HG02973 (cell line): Measurements from ENCODE around the gene PPFIBP2.
A peak's percentile ranks its signal among the peaks of the same experiment; 100 is the strongest.
"Not testable (repeated sequence)": the region's sequence is repeated elsewhere in the genome, so short reads cannot be mapped to it uniquely, and the experiment has no call there.

Source experiments
- ATAC-seq: cut with Tn5 transposase; IDR thresholded peaks from one replicate; pipeline ENCODE4 v1.9.1; 2021; ENCODE audit warnings: moderate library complexity; ENCODE audit not compliant: unreplicated experiment

PPFIBP2 gene

DNA sequence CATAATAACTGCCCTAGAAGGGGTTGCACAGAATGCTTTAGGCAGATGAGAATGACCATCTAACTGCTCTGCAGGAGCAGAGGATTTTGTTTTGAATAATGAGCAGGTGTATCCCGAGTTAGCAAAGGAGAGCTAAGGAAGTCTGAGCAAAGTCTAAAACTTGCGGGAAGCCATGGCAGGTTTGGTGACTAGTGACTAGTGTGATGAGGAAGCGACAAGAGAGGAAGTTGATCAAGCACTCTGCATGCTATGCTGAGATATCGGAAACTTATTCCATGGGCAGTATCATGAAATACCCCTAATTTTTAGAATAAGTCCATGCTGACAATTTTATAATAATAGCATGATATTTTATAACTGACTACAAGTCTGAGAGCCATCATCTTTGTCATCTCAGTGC is 15.6 kb upstream of the PPFIBP2 start:
- ATAC-seq = no peak

DNA sequence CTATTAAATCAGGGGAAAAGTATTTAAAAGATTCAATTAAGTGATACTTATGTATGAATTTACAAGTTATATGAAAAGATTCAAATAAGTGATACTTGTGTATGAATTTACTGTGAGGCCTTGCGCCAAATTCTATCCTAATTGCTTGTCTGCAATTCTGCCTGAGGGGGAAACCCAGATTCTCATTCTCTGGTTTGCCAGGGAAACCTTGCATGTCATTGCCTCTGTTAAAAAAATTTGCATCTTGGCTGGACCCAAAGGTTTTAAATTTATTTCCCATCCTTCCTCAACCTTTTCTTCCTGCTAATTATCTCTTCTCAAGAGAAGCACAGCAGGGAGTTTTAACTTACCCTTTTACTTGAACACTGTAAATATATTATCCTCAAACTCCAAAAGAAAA is 14.7 kb upstream of the PPFIBP2 start:
- no peak for ATAC-seq

DNA sequence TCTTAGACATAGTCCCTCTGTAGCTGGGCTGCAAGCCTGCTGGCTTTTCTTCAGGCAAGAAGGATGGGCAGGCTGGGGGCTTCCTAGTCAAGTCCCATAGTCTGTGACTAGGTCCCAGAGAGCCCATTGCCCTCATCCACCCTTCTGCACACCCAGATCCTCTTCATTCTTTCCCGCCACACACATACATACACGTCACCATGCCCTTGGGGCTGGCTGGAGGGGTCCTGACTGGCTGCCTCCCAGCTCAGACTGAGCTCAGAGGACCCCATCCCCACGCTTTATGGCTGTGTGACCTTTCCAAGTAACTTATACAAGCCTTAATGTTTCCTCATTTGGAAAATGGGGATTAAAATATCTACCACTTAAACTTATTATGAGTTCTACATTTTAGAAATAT is 13.5 kb upstream of the PPFIBP2 start:
- no peak for ATAC-seq

GRCh38 chr11:7501251-7501650 is 12.5 kb upstream of the PPFIBP2 start:
- no peak for ATAC-seq

DNA sequence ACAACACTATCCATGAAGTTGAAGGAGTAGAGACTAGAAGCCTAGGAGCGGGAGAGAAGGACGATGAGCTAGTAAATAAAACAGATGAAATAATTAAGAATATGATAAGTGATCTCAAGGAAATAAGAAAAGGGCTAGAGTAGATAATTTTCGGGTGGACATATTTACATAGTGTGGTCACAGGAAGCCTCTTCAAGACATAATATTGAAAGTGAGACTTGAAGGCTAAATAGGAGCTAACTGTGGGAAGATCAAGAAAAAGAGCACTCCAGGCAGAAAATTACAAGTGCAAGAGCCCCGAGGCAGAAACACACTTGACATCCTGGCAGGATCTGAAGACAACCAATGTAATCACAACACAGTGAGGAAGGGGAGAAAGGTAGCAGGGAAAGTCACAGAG is 11.9 kb upstream of the PPFIBP2 start:
- no peak for ATAC-seq

DNA sequence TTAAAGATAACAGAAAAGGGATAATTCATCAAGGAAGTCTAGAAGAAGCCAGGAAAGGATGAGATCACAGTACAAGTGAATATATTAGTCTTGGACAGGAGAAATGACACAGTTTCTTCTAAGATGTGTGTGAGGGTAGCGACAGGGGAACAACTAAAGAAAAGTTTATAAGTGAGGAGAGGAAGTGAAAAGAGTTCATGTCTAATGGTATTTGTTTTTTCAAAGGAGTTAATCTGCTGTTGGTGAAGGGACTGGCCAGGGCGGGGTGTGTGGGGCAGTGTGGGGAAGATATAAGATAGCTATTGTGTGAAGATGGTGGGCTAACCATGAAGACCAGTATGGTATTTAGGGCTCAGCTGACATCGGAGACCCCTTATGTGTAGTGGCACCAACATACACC is 7.6 kb upstream of the PPFIBP2 start:
- ATAC-seq = no peak

DNA sequence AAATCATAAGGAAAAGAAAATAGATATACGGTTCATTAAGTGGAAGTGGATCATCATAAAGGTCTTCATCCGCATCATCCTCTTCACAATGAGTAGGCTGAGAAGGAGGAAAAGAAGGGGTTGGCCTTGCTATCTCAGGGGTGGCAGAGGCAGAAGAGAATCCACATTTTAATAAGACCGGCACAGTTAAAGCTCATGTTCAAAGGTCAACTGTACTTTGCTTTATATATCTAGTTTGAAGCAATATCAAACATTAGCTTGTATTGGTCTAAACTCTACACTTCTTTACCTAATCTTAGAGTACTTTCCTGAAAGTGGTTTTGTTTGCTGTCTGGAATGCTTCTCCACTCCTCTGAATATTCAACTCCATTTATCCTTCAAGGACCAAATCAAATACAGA is 5.7 kb upstream of the PPFIBP2 start:
- no peak for ATAC-seq

- ATAC-seq = no peak
Observed at GRCh38 chr11:7509966-7510365, 3.8 kb upstream of the PPFIBP2 start.

DNA sequence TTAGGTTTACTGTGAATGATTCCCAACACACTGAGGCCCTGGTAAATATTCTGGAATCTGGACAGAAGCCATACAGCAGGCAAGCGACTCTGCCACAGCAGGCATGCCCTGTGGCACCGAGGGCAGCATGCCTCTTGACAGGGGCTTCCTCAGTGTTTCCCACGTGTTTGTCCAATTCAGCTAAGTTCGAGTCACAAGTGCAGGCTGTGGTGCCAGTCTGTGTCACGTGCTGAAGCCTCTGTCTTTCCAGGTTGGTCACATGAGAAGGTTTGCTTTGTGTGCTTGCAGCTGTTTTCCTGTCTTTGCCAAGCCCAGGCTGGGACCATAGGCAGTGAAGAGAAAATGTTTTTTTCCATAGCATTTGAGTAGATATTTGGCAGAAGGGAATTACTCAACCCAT is 2.4 kb upstream of the PPFIBP2 start:
- no peak for ATAC-seq

DNA sequence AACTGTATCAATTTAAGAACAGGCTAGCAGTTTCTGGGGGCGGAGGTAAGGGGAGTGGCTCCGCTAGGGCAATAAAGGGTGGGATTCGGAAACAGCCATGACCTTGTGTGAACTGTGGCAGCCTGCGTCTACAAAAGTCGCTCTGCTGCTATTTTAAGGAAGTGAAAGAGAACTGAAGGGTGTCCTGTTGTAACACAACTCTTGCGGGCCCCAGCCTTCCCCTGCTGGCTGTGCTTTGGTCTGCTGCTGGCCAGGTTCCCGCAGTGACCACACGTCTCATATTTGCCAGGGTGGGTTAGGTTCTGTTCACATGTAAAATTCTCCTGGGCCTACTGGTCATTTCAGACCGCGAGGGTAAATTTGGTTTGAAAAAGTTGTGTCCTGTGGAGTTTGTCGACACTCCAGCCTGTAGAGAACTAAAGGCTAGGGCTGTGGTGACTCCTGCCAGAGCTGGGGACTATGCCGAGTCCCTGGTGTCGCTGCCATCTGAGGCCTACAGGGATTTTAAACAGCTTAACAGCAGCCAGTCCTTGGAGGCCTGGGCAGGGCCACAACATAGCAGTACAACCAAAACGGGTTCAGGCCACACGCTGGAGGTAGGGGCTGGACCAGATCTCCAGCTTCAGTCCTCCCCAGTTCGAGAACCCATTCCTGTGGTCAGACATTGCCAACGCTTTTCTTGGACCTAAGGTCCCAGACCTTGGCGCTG is 1.1 kb upstream of the PPFIBP2 start:
- ATAC-seq = peak; percentile 63

DNA sequence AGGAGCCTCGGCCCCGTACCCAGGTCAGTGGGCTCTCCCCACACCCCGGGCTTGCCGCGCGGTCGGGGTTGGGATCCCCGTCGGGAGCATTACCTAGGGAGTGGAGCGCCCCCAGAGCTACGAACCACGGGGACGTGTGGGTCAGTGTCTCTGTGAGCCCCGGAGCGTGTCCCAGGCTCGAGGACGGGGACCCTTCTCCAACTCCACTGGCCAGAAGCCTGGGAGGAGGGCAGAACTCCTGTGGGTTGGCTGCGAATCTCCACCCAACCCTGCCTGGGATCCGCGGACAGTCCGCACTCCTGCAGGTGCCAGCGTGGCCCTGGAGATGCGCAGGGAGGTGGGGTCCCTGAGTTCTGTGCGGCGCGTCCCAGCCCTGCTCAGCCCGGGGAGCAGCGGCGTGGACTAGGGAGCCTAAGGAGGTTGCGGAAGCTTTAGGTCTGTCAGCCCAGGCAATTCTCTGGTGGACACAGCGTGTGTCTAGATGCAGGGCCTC is 346 bp downstream of the PPFIBP2 start:
- ATAC-seq = peak; percentile 7

DNA sequence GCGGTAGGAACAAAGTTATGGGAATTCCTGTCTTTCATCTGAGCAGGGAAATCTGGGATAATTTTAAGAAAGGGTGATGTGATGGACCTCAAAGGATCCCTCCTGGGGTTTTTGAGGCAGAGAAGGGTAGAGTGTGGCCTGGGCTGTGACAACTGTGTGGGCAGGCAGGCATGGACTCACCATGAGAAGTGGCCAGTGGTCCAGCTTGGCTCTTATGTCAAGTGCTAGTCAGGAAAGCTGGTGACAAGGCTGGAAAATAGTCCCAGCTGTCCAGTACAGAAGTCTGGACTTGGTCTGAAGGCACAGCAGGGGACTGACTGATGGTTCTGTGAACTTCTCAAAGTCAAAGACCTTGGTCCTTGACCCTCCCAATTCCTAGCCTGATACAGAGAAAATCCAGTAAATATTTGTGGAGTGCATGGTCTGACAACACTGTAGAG is 1.7 kb downstream of the PPFIBP2 start:
- ATAC-seq = no peak

GRCh38 chr11:7516475-7516874 is 2.7 kb downstream of the PPFIBP2 start:
- ATAC-seq = no peak

DNA sequence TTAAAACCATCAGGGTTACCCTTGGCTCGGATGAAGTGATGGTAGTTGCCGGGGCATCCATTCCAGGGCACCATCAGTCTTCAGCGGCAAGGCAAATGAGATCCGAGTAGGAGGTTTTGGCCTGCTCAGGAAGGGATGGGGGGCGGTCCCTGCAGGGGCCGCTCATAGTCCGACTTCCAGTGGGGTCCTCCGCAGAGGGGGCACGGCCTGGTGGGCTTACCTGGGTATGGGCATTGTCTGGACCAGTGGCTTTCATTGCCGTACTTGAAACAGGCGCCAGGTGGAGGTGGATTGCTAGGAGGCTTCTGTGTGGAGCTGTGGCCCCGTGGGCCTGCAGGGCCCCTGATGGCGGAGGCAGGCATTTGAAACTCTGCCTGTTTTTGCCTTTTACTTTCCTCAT is 3.9 kb downstream of the PPFIBP2 start:
- ATAC-seq = not testable (repeated sequence)

GRCh38 chr11:7518811-7519562 is 5.2 kb downstream of the PPFIBP2 start:
- no peak for ATAC-seq

DNA sequence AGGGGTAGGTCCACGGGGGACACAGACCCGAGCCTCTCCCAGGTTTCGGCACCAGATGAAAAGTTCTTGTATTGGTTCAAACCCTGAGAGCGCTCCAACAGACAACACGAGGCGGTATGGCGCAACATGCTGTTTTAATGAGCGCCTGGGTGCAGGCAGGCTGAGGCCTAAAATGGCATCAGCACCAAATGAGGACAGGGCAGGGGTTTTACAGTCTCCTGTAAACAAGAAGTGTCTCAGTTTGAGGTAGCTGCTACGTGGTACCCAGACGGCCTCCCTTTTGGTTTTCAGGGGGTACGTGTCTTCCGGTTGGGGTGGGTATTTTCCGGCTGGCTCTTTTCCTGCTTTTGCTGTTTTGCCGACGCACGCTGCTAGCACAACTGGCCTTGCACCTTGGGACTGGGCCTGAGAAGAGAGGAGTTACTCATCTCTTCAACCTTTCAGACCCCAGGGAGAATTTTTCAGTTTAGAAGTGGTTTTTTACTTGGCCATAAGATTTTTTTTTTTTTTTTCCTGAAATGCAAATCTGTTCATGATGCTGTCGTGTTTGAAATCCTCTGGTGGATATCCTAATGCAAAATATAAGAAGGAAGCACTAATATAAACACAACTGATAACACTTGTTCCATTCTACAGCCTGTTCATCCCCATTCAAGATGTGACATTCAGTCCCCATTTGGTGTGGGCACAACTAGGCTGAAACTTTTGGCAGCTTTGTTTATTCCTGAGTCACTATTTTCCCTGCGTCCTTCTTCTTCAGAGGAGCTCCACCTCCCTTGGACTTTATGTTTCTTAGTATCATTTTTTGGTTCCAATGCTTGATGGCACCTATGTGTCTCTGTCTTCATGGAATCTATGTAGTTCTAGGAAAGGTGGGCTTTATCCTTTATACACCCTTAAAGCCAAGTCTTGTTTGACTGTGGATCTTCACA is 6.5 kb downstream of the PPFIBP2 start:
- ATAC-seq = peak; percentile 48

- peak; percentile 82 for ATAC-seq
Observed at GRCh38 chr11:7520981-7521487, 7.2 kb downstream of the PPFIBP2 start.

GRCh38 chr11:7522121-7522520 is 8.3 kb downstream of the PPFIBP2 start:
- no peak for ATAC-seq

GRCh38 chr11:7522546-7522945 is 8.7 kb downstream of the PPFIBP2 start:
- ATAC-seq = no peak

DNA sequence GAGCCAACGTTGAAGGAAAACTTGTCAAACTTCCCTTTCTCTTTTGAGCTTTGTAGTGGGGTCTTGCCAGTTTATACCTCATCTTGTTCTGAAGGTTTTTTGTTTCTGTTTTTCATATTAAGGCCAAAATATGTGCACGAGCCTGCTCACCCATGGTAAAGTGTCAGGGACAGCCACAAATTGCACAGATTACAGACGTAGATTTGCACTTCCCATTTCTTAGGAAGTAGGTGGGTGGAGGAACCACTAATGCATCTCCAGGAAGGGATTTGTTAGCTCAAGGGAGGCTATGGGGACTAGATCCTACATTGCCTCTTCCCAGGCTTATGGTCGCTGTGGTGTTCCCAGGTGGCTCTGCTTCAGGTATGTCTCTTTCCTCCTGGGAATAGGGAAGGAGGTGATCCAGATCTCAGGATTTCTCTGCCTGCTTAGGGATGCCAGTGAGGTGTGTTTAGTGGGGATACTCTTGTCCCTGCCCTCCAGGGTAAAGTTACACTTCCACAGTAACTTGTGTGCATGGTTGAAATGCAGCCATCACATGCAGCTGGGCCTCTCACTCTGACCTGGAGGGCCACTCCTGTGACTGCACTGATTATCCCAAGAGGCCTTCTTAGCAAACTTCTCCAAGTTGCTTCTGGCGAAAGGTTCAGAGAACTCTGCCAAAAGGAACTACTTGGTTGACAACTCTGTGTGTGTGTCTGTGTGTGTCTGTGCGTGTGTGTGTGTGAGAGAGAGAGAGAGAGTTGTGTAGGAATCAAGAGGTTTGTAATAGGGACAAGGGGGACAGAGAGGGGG is 9.8 kb downstream of the PPFIBP2 start:
- ATAC-seq = no peak
